GM12878 (cell line): ENCODE results near the gene CXCL6. TPM values are rescaled to one million over a fixed set of nuclear protein-coding genes. Genes with fewer than 3 reads are reported as not detected.

Source experiments
- ATAC-seq: fragments of 200-7000 bp; cut with Tn5 transposase; 3 replicates; pipeline ENCODE4 v1.9.1; 2020; ENCODE audit warnings: mild to moderate bottlenecking, moderate library complexity
- BruUV-seq: library from RNA; stranded (reverse); fragments of 400-500 nt; replicated peaks from 2 replicates; lab custom pipeline; 2021; lab: Mats Ljungman, UMichigan
- CTCF ChIA-PET: fragments of 300-600 bp; sonication (Branson Sonifier 250); formaldehyde crosslinking; extraction: SDS; loops from one replicate; lab custom pipeline; 2021; ENCODE audit warnings: inconsistent platforms; lab: Yijun Ruan, JAX
- POLR2A ChIA-PET: fragments of 350-600 bp; formaldehyde crosslinking; extraction: SDS; loops from one replicate; lab custom pipeline; 2021; ENCODE audit warnings: inconsistent platforms; lab: Charles Lee
- RAD21 ChIA-PET: fragments of 300-600 bp; sonication (Branson Sonifier 250); formaldehyde crosslinking; loops from one replicate; lab custom pipeline; 2023; ENCODE audit warnings: antibody characterized with exemption; ENCODE audit not compliant: unreplicated experiment; lab: Charles Lee
- SMC1A ChIA-PET: fragments of 300-600 bp; sonication (Branson Sonifier 250); formaldehyde crosslinking; loops from one replicate; lab custom pipeline; 2023; ENCODE audit not compliant: unreplicated experiment, uncharacterized antibody; lab: Charles Lee
- DNase-seq: peaks from one replicate; pipeline ENCODE4 v3.0.0-alpha.2; 2011; ENCODE audit warnings: low read depth, low spot score
- FAIRE-seq: peaks from 3 replicates; lab custom pipeline; 2011; peaks lifted over from hg19 to GRCh38; lab: Jason Lieb, UNC
- H2AFZ ChIP-seq: 2 replicates; pipeline ENCODE4 v1.6.0; 2011; ENCODE audit warnings: low read depth, low read length, control low read depth; ENCODE audit not compliant: control insufficient read depth
- H3K27ac ChIP-seq: 2 replicates; pipeline ENCODE4 v1.5.1; 2011; ENCODE audit warnings: control low read depth; ENCODE audit not compliant: control insufficient read depth, insufficient read depth
- H3K27me3 ChIP-seq, 2 experiments: replicated peaks in 1 of 2; 2 replicates each; pipeline versions ENCODE4 v1.6.0 to v1.6.1; 2011; ENCODE audit warnings: low read length in 1 of 2; ENCODE audit not compliant: control insufficient read depth in 2 of 2, insufficient read depth in 2 of 2
- H3K36me3 ChIP-seq, 2 experiments: 2 replicates each; pipeline ENCODE4 v1.5.1; 2011; ENCODE audit warnings: low read length in 1 of 2; ENCODE audit not compliant: control insufficient read depth in 2 of 2, insufficient read depth in 2 of 2
- H3K4me1 ChIP-seq: 2 replicates; pipeline ENCODE4 v1.6.1; 2011; ENCODE audit warnings: mild to moderate bottlenecking, low read length, moderate library complexity, mixed read lengths; ENCODE audit not compliant: control insufficient read depth, insufficient read depth
- H3K4me2 ChIP-seq: 2 replicates; pipeline ENCODE4 v1.6.0; 2011; ENCODE audit warnings: control low read depth; ENCODE audit not compliant: control insufficient read depth, insufficient read depth
- H3K4me3 ChIP-seq: fragments of 200-600 bp; sonication (generic); 2 replicates; pipeline ENCODE4 v1.5.1; 2016
- H3K79me2 ChIP-seq: 2 replicates; pipeline ENCODE4 v1.6.0; 2011; ENCODE audit warnings: low read length; ENCODE audit not compliant: control insufficient read depth, insufficient read depth
- H3K9ac ChIP-seq: 2 replicates; pipeline ENCODE4 v1.8.0; 2011; ENCODE audit warnings: low read length, control low read depth, mixed read lengths; ENCODE audit not compliant: control insufficient read depth, insufficient read depth
- H3K9me3 ChIP-seq: replicated peaks from 3 replicates; pipeline ENCODE4 v1.5.1; 2011; ENCODE audit warnings: mild to moderate bottlenecking, low read length; ENCODE audit not compliant: control insufficient read depth, insufficient read depth
- H4K20me1 ChIP-seq: 2 replicates; pipeline ENCODE4 v1.6.0; 2011; ENCODE audit not compliant: control insufficient read depth, insufficient read depth
- ETV6 ChIP-seq, 2 experiments: fragments of 450-650 bp in 1 of 2; IDR thresholded peaks in 1 of 2; conservative IDR thresholded peaks in 1 of 2; 2 replicates each; pipeline ENCODE4 v1.6.1; 2014; ENCODE audit warnings: antibody characterized with exemption in 1 of 2, borderline replicate concordance in 1 of 2, low read depth in 1 of 2, mild to moderate bottlenecking in 1 of 2, moderate library complexity in 1 of 2
- NR2C1 ChIP-seq: fragments of 450-650 bp; IDR thresholded peaks from 2 replicates; pipeline ENCODE4 v1.6.1; 2017; ENCODE audit warnings: antibody characterized with exemption, mild to moderate bottlenecking, moderate library complexity
- TCF7 ChIP-seq: IDR thresholded peaks from 2 replicates; pipeline ENCODE4 v1.6.1; 2014; ENCODE audit warnings: antibody characterized with exemption, borderline replicate concordance
- ZBED1 ChIP-seq: IDR thresholded peaks from 2 replicates; pipeline ENCODE4 v1.6.1; 2016; ENCODE audit warnings: borderline replicate concordance
- WGBS: methylation state at CpG from one replicate; pipeline ENCODE4 v1.1.6; 2016; ENCODE audit warnings: low lambda C conversion rate; ENCODE audit not compliant: insufficient replicate concordance, insufficient coverage; ENCODE audit errors: missing lambda C conversion rate; 5-methylcytosine and 5-hydroxymethylcytosine counted together
- in situ Hi-C: fragments of 300-500 bp; cut with MboI; formaldehyde crosslinking; loops from 9 replicates; pipeline ENCODE4 v1.14.3; 2018; ENCODE audit warnings: mixed read lengths
- intact Hi-C: fragments of 100-400 bp; cut with micrococcal nuclease; formaldehyde crosslinking; loops from one replicate; pipeline ENCODE4 v1.14.2; 2022; ENCODE audit not compliant: unreplicated experiment
- polyA plus RNA-seq, 11 experiments: library from polyadenylated mRNA; depleted of rRNA in 4 of 11; unstranded in 6 of 11; stranded (reverse) in 5 of 11; fragments of >200 nt; fragmentation: Nextera tagmentation in 4 of 11; fragmentation: Illumina TruSeq in 1 of 11; extraction: Ambion mirVana in 4 of 11; extraction: Trizol in 1 of 11; gene quantifications; 1 replicate in 1 of 11; 2 replicates in 10 of 11; pipeline versions ENCODE4 v1.2.1 to v1.2.3, GENCODE V29; 2011 to 2016; ENCODE audit warnings: inconsistent platforms in 2 of 11, missing spikeins in 2 of 11, low read depth in 1 of 11
- total RNA-seq, 4 experiments: library from RNA; depleted of rRNA in 3 of 4; stranded (reverse); fragments of >200 nt in 3 of 4; fragmentation: Illumina TruSeq in 1 of 4; extraction: Trizol in 1 of 4; gene quantifications; 2 replicates each; pipeline versions ENCODE4 v1.2.1 to v1.2.3, GENCODE V29; 2013 to 2021
- TF ChIP-seq, protein P1 (sequence below): fragments of 450-650 bp; conservative IDR thresholded peaks from 2 replicates; pipeline ENCODE4 v1.6.1; 2017; ENCODE audit warnings: mild to moderate bottlenecking, moderate library complexity
- TF ChIP-seq, protein P2 (sequence below): fragments of 150-350 bp; IDR thresholded peaks from 2 replicates; pipeline ENCODE4 v1.6.1; 2016; ENCODE audit warnings: low read depth, low read length
- TF ChIP-seq, protein P3 (sequence below): fragments of 450-650 bp; IDR thresholded peaks from 2 replicates; pipeline ENCODE4 v1.6.1; 2017; ENCODE audit warnings: antibody characterized with exemption, mild to moderate bottlenecking, moderate library complexity

CXCL6 gene
- total and polyA plus RNA-seq, 10 of the 15 experiments (the other 5 are each of a cell fraction or from before 2014, with no cell fraction given): not detected

DNA sequence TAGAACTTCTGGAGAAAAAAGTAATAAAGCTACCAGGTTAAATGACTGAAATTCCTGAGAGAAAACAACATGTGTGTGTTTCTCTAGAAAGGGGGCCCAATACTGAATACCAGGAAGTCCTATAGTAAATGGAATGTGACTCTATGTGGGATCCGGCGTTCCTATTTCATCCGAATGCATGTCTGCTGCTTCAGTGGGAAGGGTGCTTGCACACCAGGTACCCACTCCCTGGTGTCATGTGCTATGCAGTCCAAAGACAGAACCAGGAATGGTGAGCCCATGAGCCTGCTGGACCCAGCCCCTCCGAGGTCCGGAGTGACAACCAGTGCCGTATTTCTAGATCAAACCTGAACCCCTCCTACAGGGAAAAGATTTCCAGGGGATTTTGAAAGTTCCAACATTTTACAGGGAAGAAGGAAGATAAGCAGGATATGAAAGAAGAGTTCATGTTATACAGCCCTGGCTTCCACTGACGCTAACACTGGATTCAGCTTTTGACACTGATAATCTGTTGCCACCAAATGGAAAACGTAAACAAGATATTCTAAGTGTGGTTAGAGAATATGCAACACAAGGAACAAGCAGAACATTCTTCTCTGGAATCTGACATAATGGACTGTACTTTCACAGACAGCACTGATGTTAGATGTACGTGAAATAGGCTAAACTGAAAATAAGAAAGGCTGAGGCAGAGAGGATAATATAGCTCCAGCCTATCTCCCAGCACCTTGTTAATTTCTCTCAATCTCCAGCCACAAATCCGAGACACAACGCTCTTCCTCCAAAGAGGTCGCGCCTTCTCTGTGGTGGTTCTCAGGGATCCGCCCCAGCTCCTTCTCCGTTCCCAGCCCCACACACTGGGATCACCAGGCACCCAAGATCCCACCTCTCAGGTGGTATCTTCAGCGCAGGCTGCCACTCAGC, 32.0 kb downstream of the CXCL6 start (continued):
- TF ChIP-seq, protein P1, sequence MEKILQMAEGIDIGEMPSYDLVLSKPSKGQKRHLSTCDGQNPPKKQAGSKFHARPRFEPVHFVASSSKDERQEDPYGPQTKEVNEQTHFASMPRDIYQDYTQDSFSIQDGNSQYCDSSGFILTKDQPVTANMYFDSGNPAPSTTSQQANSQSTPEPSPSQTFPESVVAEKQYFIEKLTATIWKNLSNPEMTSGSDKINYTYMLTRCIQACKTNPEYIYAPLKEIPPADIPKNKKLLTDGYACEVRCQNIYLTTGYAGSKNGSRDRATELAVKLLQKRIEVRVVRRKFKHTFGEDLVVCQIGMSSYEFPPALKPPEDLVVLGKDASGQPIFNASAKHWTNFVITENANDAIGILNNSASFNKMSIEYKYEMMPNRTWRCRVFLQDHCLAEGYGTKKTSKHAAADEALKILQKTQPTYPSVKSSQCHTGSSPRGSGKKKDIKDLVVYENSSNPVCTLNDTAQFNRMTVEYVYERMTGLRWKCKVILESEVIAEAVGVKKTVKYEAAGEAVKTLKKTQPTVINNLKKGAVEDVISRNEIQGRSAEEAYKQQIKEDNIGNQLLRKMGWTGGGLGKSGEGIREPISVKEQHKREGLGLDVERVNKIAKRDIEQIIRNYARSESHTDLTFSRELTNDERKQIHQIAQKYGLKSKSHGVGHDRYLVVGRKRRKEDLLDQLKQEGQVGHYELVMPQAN: no peak

DNA sequence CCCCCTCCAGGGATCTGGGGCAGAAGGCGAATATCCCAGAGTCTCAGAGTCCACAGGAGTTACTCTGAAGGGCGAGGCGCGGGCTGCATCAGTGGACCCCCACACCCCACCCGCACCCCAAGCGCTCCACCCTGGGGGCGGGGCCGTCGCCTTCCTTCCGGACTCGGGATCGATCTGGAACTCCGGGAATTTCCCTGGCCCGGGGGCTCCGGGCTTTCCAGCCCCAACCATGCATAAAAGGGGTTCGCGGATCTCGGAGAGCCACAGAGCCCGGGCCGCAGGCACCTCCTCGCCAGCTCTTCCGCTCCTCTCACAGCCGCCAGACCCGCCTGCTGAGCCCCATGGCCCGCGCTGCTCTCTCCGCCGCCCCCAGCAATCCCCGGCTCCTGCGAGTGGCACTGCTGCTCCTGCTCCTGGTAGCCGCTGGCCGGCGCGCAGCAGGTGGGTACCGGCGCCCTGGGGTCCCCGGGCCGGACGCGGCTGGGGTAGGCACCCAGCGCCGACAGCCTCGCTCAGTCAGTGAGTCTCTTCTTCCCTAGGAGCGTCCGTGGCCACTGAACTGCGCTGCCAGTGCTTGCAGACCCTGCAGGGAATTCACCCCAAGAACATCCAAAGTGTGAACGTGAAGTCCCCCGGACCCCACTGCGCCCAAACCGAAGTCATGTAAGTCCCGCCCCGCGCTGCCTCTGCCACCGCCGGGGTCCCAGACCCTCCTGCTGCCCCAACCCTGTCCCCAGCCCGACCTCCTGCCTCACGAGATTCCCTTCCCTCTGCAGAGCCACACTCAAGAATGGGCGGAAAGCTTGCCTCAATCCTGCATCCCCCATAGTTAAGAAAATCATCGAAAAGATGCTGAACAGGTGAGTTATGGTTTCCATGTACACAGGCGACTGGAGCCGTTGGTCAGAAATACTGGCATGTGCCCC, 32.9 kb downstream of the CXCL6 start, which contains the start of gene CXCL1:
Gene CXCL1, plus strand, starts transcription at position 264 of the 926 bp plus-strand sequence. Its CDS starts 78 bp downstream, at position 342.
- Histone ChIP-seq H3K9me3 (no peaks in the 10 kb centered on the region), H3K36me3 (no peaks in the 10 kb centered on the region), H3K27ac (no peak within 1 kb of the TSS), H4K20me1 (no peaks in the 10 kb centered on the region), H2AFZ (no peak within 1 kb of the TSS), H3K4me1 (no peaks in the 10 kb centered on the region), H3K79me2 (no peaks in the 10 kb centered on the region), H3K27me3 (peaks cover 2 to 8% of the 10 kb centered on the region in 2 experiments; a peak in 2 of 4 replicates), H3K4me3 (no peak within 1 kb of the TSS), H3K4me2 (no peak within 1 kb of the TSS), H3K9ac (no peak within 1 kb of the TSS)
- POLR2A ChIA-PET: no interaction called here
- SMC1A ChIA-PET: no interaction called here
- CTCF ChIA-PET: no interaction called here
- 31% methylated on average over 39 of the region's 61 CpGs for WGBS
- ATAC-seq (no peak; the same call in 2 of the 3 replicates), DNase-seq (no peak), FAIRE-seq (no peak)
- intact Hi-C loops: loop anchor here (5.0 to 10.0 kb wide), 2 partner anchors 258 to 295 kb away; no protein-coding TSS in a partner anchor
- in situ Hi-C loops: no loop called here
- TF ChIP-seq, protein P2, sequence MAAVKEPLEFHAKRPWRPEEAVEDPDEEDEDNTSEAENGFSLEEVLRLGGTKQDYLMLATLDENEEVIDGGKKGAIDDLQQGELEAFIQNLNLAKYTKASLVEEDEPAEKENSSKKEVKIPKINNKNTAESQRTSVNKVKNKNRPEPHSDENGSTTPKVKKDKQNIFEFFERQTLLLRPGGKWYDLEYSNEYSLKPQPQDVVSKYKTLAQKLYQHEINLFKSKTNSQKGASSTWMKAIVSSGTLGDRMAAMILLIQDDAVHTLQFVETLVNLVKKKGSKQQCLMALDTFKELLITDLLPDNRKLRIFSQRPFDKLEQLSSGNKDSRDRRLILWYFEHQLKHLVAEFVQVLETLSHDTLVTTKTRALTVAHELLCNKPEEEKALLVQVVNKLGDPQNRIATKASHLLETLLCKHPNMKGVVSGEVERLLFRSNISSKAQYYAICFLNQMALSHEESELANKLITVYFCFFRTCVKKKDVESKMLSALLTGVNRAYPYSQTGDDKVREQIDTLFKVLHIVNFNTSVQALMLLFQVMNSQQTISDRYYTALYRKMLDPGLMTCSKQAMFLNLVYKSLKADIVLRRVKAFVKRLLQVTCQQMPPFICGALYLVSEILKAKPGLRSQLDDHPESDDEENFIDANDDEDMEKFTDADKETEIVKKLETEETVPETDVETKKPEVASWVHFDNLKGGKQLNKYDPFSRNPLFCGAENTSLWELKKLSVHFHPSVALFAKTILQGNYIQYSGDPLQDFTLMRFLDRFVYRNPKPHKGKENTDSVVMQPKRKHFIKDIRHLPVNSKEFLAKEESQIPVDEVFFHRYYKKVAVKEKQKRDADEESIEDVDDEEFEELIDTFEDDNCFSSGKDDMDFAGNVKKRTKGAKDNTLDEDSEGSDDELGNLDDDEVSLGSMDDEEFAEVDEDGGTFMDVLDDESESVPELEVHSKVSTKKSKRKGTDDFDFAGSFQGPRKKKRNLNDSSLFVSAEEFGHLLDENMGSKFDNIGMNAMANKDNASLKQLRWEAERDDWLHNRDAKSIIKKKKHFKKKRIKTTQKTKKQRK: no peak
- TF ChIP-seq, protein P3, sequence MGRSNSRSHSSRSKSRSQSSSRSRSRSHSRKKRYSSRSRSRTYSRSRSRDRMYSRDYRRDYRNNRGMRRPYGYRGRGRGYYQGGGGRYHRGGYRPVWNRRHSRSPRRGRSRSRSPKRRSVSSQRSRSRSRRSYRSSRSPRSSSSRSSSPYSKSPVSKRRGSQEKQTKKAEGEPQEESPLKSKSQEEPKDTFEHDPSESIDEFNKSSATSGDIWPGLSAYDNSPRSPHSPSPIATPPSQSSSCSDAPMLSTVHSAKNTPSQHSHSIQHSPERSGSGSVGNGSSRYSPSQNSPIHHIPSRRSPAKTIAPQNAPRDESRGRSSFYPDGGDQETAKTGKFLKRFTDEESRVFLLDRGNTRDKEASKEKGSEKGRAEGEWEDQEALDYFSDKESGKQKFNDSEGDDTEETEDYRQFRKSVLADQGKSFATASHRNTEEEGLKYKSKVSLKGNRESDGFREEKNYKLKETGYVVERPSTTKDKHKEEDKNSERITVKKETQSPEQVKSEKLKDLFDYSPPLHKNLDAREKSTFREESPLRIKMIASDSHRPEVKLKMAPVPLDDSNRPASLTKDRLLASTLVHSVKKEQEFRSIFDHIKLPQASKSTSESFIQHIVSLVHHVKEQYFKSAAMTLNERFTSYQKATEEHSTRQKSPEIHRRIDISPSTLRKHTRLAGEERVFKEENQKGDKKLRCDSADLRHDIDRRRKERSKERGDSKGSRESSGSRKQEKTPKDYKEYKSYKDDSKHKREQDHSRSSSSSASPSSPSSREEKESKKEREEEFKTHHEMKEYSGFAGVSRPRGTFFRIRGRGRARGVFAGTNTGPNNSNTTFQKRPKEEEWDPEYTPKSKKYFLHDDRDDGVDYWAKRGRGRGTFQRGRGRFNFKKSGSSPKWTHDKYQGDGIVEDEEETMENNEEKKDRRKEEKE: no peak
- no peak for TF ChIP-seq TCF7
- TF ChIP-seq ETV6 (conservative IDR thresholded peaks at IDR 0.05 in 1 of 2, IDR thresholded peaks at IDR 0.05 in 1 of 2; ENCODE audit: borderline replicate concordance in 1 of 2, low read depth in 1 of 2): no peak
- TF ChIP-seq ZBED1: no peak
- no peak for TF ChIP-seq NR2C1
- RAD21 ChIA-PET: no interaction called here
- no TSS peak for BruUV-seq
